Measurements from ENCODE around the gene FAM228B. TPM values are rescaled to one million over a fixed set of nuclear protein-coding genes. Genes with fewer than 3 reads are reported as not detected.

FAM228B gene
- total RNA-seq, 1 experiment from 2014 or later = 16.8 TPM

DNA sequence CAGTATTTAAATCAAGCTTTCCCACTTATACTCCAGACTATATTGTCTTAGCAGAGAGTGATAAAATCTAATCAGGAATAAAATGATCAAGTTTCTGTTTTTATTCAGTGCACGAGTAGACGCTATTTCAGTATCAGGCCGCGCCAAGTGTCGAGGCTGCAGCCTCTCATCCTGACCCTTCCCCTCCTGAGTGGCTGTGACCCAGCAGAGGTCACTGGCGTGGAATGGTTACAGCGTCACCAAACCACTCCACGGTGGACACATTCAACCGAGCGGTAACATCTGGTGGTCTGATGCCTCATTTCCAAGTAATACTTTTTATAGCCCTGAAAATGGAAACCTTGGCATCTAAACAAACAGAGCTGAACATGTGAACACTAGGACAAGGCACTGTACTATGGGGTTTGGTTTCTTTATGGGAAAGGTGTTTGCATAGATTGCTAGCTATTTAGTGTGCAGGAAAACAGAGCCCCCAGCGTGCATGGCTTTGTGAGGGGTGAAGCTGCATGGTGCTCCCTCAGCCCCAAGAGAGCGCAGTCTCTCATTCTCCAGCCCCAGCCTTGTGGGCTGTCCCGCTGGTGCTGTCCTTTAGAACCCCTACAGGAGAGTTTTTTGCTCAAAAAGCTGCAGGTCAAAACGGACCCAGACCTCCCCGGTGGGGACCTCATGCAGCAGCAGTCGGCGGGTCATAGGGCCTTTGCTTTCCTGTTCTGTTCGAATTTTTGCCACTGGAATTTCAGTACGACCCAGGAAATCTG, 79.9 kb downstream of the FAM228B start:
- Histone ChIP-seq H3K27ac (no peak overlapping the region), H3K9me3 (ENCODE audit: insufficient read depth, low read depth) (no peaks in the 10 kb centered on the region), H3K4me1 (replicated peaks; ENCODE audit: insufficient read depth) (no peaks in the 10 kb centered on the region), H3K36me3 (ENCODE audit: low read depth) (0 out of 2 replicates have a peak, but pooled peaks cover 4% of the 10 kb centered on the region), H3K9me2 (ENCODE audit: insufficient read depth) (no peaks in the 10 kb centered on the region), H3K4me2 (no peak overlapping the region), H3K4me3 (no peak overlapping the region), H3K27me3 (ENCODE audit: insufficient read depth, low read depth) (no peaks in the 10 kb centered on the region), H3F3A (ENCODE audit: insufficient read depth, low read depth) (no peaks in the 10 kb centered on the region; the same call in 1 of the 2 replicates), H3K79me2 (ENCODE audit: low read depth) (no peaks in the 10 kb centered on the region), H4K20me1 (ENCODE audit: insufficient read depth) (no peaks in the 10 kb centered on the region), H2AFZ (no peak overlapping the region)
- DNase-seq = no peak
- POLR2A ChIA-PET (ENCODE audit: unreplicated experiment) = no interaction called here
- no peak for TF ChIP-seq EZH2 (IDR thresholded peaks at IDR 0.05; ENCODE audit: low read depth)
- TF ChIP-seq, protein P1, sequence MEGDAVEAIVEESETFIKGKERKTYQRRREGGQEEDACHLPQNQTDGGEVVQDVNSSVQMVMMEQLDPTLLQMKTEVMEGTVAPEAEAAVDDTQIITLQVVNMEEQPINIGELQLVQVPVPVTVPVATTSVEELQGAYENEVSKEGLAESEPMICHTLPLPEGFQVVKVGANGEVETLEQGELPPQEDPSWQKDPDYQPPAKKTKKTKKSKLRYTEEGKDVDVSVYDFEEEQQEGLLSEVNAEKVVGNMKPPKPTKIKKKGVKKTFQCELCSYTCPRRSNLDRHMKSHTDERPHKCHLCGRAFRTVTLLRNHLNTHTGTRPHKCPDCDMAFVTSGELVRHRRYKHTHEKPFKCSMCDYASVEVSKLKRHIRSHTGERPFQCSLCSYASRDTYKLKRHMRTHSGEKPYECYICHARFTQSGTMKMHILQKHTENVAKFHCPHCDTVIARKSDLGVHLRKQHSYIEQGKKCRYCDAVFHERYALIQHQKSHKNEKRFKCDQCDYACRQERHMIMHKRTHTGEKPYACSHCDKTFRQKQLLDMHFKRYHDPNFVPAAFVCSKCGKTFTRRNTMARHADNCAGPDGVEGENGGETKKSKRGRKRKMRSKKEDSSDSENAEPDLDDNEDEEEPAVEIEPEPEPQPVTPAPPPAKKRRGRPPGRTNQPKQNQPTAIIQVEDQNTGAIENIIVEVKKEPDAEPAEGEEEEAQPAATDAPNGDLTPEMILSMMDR (conservative IDR thresholded peaks at IDR 0.05) = no peak
- BruUV-seq (replicated peaks) = no TSS peak
- CTCF ChIA-PET = no interaction called here
- intact Hi-C loops (cut with micrococcal nuclease; ENCODE audit: unreplicated experiment) = no loop called here

DNA sequence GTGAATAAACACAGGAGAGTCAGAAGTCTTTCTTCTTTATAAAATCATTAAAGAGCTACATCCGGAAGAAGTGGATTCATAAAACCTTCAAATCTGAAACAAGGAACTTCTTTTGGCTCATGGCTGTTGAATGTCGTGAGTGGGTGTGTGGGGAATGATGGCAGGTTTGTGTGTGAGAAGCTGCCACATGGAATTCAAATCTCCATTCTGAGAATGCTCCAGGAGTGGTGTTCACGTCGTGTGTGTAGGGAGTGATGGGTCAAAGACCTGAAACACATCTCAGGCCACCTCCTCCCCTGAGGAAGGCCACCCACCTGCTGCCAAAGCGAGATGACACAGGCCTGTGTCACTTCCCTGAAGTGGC, 80.5 kb downstream of the FAM228B start:
- Histone ChIP-seq H4K20me1 (ENCODE audit: insufficient read depth) (no peaks in the 10 kb centered on the region), H3F3A (ENCODE audit: insufficient read depth, low read depth) (no peaks in the 10 kb centered on the region; the same call in 1 of the 2 replicates), H3K79me2 (ENCODE audit: low read depth) (no peaks in the 10 kb centered on the region), H3K27me3 (ENCODE audit: insufficient read depth, low read depth) (no peaks in the 10 kb centered on the region), H3K4me1 (replicated peaks; ENCODE audit: insufficient read depth) (no peaks in the 10 kb centered on the region), H3K9me2 (ENCODE audit: insufficient read depth) (no peaks in the 10 kb centered on the region), H3K9me3 (ENCODE audit: insufficient read depth, low read depth) (no peaks in the 10 kb centered on the region), H3K4me2 (no peak overlapping the region), H3K27ac (no peak overlapping the region), H3K36me3 (ENCODE audit: low read depth) (0 out of 2 replicates have a peak, but pooled peaks cover 4% of the 10 kb centered on the region), H2AFZ (no peak overlapping the region), H3K4me3 (no peak overlapping the region)
- BruUV-seq (replicated peaks) = no TSS peak
- POLR2A ChIA-PET (ENCODE audit: unreplicated experiment) = interaction anchor here (0.7 kb wide), 1 partner anchor 52 kb away, joined by 4 read pairs; no protein-coding TSS in a partner anchor
- no peak for TF ChIP-seq EZH2 (IDR thresholded peaks at IDR 0.05; ENCODE audit: low read depth)
- TF ChIP-seq, protein P1 (conservative IDR thresholded peaks at IDR 0.05) = no peak
- intact Hi-C loops (cut with micrococcal nuclease; ENCODE audit: unreplicated experiment) = no loop called here
- DNase-seq = no peak
- CTCF ChIA-PET = no interaction called here

DNA sequence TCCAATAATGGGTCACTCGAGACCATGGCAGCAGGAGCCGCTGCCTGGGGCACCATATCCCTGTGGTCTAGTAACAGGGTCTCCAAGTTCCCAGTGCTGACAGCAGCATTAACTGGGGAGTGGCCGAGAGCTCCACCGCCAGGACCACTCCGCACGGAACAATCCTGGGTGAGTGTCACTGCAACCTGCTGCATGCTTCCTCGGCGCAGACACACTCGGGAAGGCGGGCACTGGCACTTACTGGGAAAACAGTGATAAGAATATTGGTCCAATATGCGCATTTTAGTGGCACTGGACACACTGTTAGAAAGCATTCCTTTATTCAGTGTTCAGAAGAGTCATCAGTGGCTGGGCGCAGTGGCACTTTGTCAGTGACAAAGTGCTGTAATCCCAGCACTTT, 81.2 kb downstream of the FAM228B start:
- CTCF ChIA-PET = no interaction called here
- no peaks in the 10 kb centered on the region for H3K9me3 ChIP-seq (ENCODE audit: insufficient read depth, low read depth)
- H3F3A ChIP-seq (ENCODE audit: insufficient read depth, low read depth) = no peaks in the 10 kb centered on the region; the same call in 1 of the 2 replicates
- DNase-seq = no peak
- H3K4me1 ChIP-seq (replicated peaks; ENCODE audit: insufficient read depth) = no peaks in the 10 kb centered on the region
- H3K27ac ChIP-seq = no peak overlapping the region
- no peaks in the 10 kb centered on the region for H3K9me2 ChIP-seq (ENCODE audit: insufficient read depth)
- no TSS peak for BruUV-seq (replicated peaks)
- H3K27me3 ChIP-seq (ENCODE audit: insufficient read depth, low read depth) = no peaks in the 10 kb centered on the region
- no peak overlapping the region for H3K4me2 ChIP-seq
- intact Hi-C loops (cut with micrococcal nuclease; ENCODE audit: unreplicated experiment) = no loop called here
- no peak overlapping the region for H2AFZ ChIP-seq
- POLR2A ChIA-PET (ENCODE audit: unreplicated experiment) = interaction anchor here (0.7 kb wide), 1 partner anchor 53 kb away, joined by 4 read pairs; no protein-coding TSS in a partner anchor
- no peaks in the 10 kb centered on the region for H3K79me2 ChIP-seq (ENCODE audit: low read depth)
- no peaks in the 10 kb centered on the region for H4K20me1 ChIP-seq (ENCODE audit: insufficient read depth)
- H3K36me3 ChIP-seq (ENCODE audit: low read depth) = 0 out of 2 replicates have a peak, but pooled peaks cover 4% of the 10 kb centered on the region
- TF ChIP-seq, protein P1 (conservative IDR thresholded peaks at IDR 0.05) = no peak
- no peak for TF ChIP-seq EZH2 (IDR thresholded peaks at IDR 0.05; ENCODE audit: low read depth)
- no peak overlapping the region for H3K4me3 ChIP-seq

Measured in PC-9 (cell line).